Subcutaneous adipose tissue (tissue), 4 donors: Measurements from ENCODE around the gene IPCEF1. TPM values are rescaled to one million over a fixed set of nuclear protein-coding genes. Genes with fewer than 3 reads are reported as not detected.

ENCODE experiments used
- CTCF ChIP-seq: fragments of 450-650 bp; IDR thresholded peaks from one replicate; pipeline ENCODE4 v1.5.1; 2016; ENCODE audit warnings: low read depth, mild to moderate bottlenecking, control low read depth, antibody characterized with exemption, moderate library complexity
- total RNA-seq, 4 donors: library from RNA; depleted of rRNA; stranded (reverse); fragments of >200 nt; gene quantifications; one replicate each; pipeline ENCODE4 v1.1.0, GENCODE V29; 2016

Gene IPCEF1
- total RNA-seq, 4 donors from 2014 or later = 0.82 to 2.9 (median 1.5) TPM

GRCh38 chr6:154187203-154187602 lies 169.4 kb downstream of the IPCEF1 start:
- TF ChIP-seq CTCF = no peak

GRCh38 chr6:154179434-154179833 lies 177.2 kb downstream of the IPCEF1 start:
- TF ChIP-seq CTCF = no peak

- no peak for TF ChIP-seq CTCF
These were observed 186.5 kb downstream of the IPCEF1 start for GRCh38 chr6:154170106-154170505.

- no peak for TF ChIP-seq CTCF
These were observed 187.3 kb downstream of the IPCEF1 start for GRCh38 chr6:154169193-154169847.

- no peak for TF ChIP-seq CTCF
These were observed 189.5 kb downstream of the IPCEF1 start for GRCh38 chr6:154167126-154167525.

GRCh38 chr6:154166140-154166539 lies 190.5 kb downstream of the IPCEF1 start:
- no peak for TF ChIP-seq CTCF

GRCh38 chr6:154165478-154165877 lies 191.1 kb downstream of the IPCEF1 start:
- TF ChIP-seq CTCF = no peak
